CD14-positive monocyte (primary cell): ENCODE data around the gene RAI14. TPM values are rescaled to one million over a fixed set of nuclear protein-coding genes. Genes with fewer than 3 reads are reported as not detected.

Experiments
- DNase-seq, 3 donors: peaks; one replicate each; pipeline ENCODE4 v3.0.0-alpha.2; 2011 to 2022
- H2AFZ ChIP-seq: 2 replicates; pipeline ENCODE4 v1.6.0; 2012; ENCODE audit warnings: mild to moderate bottlenecking, low read depth, low read length, inconsistent platforms; ENCODE audit not compliant: insufficient read depth, poor library complexity, severe bottlenecking
- H3K27ac ChIP-seq, 2 donors: 1 replicate in 1 of 2; 2 replicates in 1 of 2; pipeline ENCODE4 v1.5.1; 2012 to 2013; ENCODE audit warnings: low read length in 2 of 2, control low read depth in 1 of 2, inconsistent platforms in 1 of 2, low read depth in 1 of 2, mild to moderate bottlenecking in 1 of 2
- H3K27me3 ChIP-seq, 2 donors: one replicate each; pipeline versions ENCODE4 v1.6.0 to v1.6.1; 2011 to 2013; ENCODE audit warnings: low read length in 2 of 2; ENCODE audit not compliant: control insufficient read depth in 2 of 2, insufficient read depth in 2 of 2
- H3K36me3 ChIP-seq, 2 donors: replicated peaks in 1 of 2; 1 replicate in 1 of 2; 2 replicates in 1 of 2; pipeline versions ENCODE4 v1.5.1 to v1.6.1; 2012 to 2013; ENCODE audit warnings: low read length in 2 of 2, control low read depth in 1 of 2, inconsistent platforms in 1 of 2, mild to moderate bottlenecking in 1 of 2; ENCODE audit not compliant: insufficient read depth in 2 of 2, control insufficient read depth in 1 of 2
- H3K4me1 ChIP-seq, 2 donors: 1 replicate in 1 of 2; 2 replicates in 1 of 2; pipeline versions ENCODE4 v1.5.1 to v1.6.1; 2012 to 2013; ENCODE audit warnings: low read length in 2 of 2, control low read depth in 1 of 2, inconsistent platforms in 1 of 2, mild to moderate bottlenecking in 1 of 2, moderate library complexity in 1 of 2; ENCODE audit not compliant: insufficient read depth in 2 of 2, control insufficient read depth in 1 of 2
- H3K4me2 ChIP-seq: replicated peaks from 2 replicates; pipeline ENCODE3; 2012; ENCODE audit warnings: low read length, moderate library complexity, mild to moderate bottlenecking; ENCODE audit not compliant: poor library complexity, severe bottlenecking; ENCODE audit errors: extremely low read depth
- H3K4me3 ChIP-seq, 3 experiments: fragments of 200-600 bp in 1 of 3; sonication (generic) in 1 of 3; replicated peaks in 1 of 3; 1 replicate in 2 of 3; 2 replicates in 1 of 3; pipeline ENCODE4 v1.5.1; 2011 to 2013; ENCODE audit warnings: low read length in 3 of 3, mild to moderate bottlenecking in 3 of 3, control low read depth in 2 of 3, low read depth in 2 of 3, inconsistent platforms in 1 of 3, moderate library complexity in 1 of 3
- H3K79me2 ChIP-seq: 2 replicates; pipeline ENCODE4 v1.6.0; 2012; ENCODE audit warnings: mild to moderate bottlenecking, control low read depth, inconsistent platforms, low read length, moderate library complexity; ENCODE audit not compliant: insufficient read depth
- H3K9ac ChIP-seq: 2 replicates; pipeline ENCODE4 v1.6.0; 2017; ENCODE audit warnings: low read length, mild to moderate bottlenecking; ENCODE audit not compliant: insufficient read depth, poor library complexity, severe bottlenecking
- H3K9me3 ChIP-seq, 2 donors: replicated peaks in 1 of 2; 1 replicate in 1 of 2; 2 replicates in 1 of 2; pipeline versions ENCODE4 v1.5.1 to v1.6.1; 2012 to 2013; ENCODE audit warnings: low read length in 2 of 2, control low read depth in 1 of 2; ENCODE audit not compliant: control insufficient read depth in 1 of 2, insufficient read depth in 1 of 2
- H4K20me1 ChIP-seq: 2 replicates; pipeline ENCODE4 v1.6.0; 2012; ENCODE audit warnings: mild to moderate bottlenecking, low read length, control low read depth, moderate library complexity; ENCODE audit not compliant: insufficient read depth
- H3K27ac Mint-ChIP-seq, 7 donors: one replicate each; pipeline ENCODE4 v1.8.0; 2020; ENCODE audit warnings: mild to moderate bottlenecking in 7 of 7, mixed read lengths in 7 of 7, moderate library complexity in 6 of 7, inconsistent platforms in 2 of 7
- H3K27me3 Mint-ChIP-seq, 3 donors: one replicate each; pipeline ENCODE4 v1.8.0; 2021 to 2022; ENCODE audit warnings: low read depth in 3 of 3, mild to moderate bottlenecking in 3 of 3, mixed read lengths in 3 of 3, moderate library complexity in 3 of 3, inconsistent platforms in 1 of 3
- H3K36me3 Mint-ChIP-seq, 2 donors: one replicate each; pipeline ENCODE4 v1.8.0; 2020; ENCODE audit warnings: mixed read lengths in 2 of 2, inconsistent platforms in 1 of 2, mild to moderate bottlenecking in 1 of 2
- H3K4me1 Mint-ChIP-seq: one replicate; pipeline ENCODE4 v1.8.0; 2020; ENCODE audit warnings: mild to moderate bottlenecking, mixed read lengths
- H3K4me3 Mint-ChIP-seq, 2 donors: one replicate each; pipeline ENCODE4 v1.8.0; 2020; ENCODE audit warnings: mild to moderate bottlenecking in 2 of 2, mixed read lengths in 2 of 2, moderate library complexity in 1 of 2
- H3K9me3 Mint-ChIP-seq, 7 donors: one replicate each; pipeline ENCODE4 v1.8.0; 2020 to 2022; ENCODE audit warnings: mixed read lengths in 7 of 7, mild to moderate bottlenecking in 6 of 7, moderate library complexity in 6 of 7, inconsistent platforms in 2 of 7
- WGBS: methylation state at CpG from one replicate; pipeline ENCODE4 v1.1.5; 2013; ENCODE audit warnings: missing lambda C conversion rate; ENCODE audit not compliant: insufficient coverage; 5-methylcytosine and 5-hydroxymethylcytosine counted together
- intact Hi-C, 2 donors: fragments of 100-400 bp; cut with micrococcal nuclease; formaldehyde crosslinking; loops; one replicate each; pipeline versions ENCODE4 v1.15.0 to v1.15.1; 2023
- polyA plus RNA-seq, 3 donors: library from polyadenylated mRNA; depleted of rRNA in 1 of 3; unstranded in 2 of 3; stranded (reverse) in 1 of 3; fragments of 300-500 nt in 2 of 3; fragments of >200 nt in 1 of 3; fragmentation: Illumina TruSeq in 2 of 3; gene quantifications; 1 replicate in 2 of 3; 2 replicates in 1 of 3; pipeline ENCODE4 v1.2.3, GENCODE V29; 2012 to 2021
- TF ChIP-seq, protein P1 (sequence below): fragments of 200-600 bp; IDR thresholded peaks from one replicate; pipeline ENCODE4 v1.8.0; 2022; ENCODE audit warnings: antibody characterized with exemption, mild to moderate bottlenecking

Gene RAI14
- polyA plus RNA-seq, 3 donors = 0.08 TPM; not detected in 2

DNA sequence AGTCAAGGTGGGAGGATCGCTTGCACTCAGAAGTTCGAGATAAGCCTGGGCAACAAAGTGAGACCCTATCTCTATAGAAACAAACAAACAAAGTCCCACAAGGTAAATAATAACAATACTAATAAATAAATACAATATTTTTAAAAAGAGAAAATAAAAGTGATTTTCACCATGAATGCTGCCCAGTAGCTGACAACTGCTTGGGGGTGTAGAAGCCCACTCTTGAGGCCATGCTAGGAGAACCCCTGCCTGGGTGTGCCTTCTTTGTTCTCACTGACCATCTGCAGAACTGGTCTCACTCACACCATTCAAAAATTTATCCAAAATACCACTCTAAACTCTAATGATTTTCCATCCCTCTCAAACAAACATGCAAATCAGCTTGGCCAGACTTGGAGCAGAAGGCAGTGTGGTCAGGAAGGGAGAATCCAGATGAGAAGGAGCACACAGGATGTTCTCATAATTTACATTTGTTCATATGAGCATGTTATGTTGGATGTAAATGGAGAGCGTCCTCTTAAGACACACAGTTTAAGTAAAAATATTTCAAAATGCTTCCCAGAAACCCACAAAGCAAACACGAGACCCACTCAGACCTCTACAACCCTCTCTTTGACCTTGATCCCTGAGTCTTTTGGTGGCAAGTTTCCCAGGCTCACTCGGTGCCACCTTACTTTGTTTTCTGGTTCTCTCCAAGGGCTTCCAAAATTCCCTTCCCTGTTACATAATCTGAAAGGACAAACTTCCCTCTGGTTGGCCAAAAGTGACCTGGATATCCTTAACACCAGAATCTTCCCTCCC lies 7.9 kb upstream of the RAI14 start:
- no peak overlapping the region for H3K4me3 ChIP-seq
- peak overlapping the region in 1 of 7 donors; percentile 45 for H3K27ac Mint-ChIP-seq
- intact Hi-C loops = no loop called here

DNA sequence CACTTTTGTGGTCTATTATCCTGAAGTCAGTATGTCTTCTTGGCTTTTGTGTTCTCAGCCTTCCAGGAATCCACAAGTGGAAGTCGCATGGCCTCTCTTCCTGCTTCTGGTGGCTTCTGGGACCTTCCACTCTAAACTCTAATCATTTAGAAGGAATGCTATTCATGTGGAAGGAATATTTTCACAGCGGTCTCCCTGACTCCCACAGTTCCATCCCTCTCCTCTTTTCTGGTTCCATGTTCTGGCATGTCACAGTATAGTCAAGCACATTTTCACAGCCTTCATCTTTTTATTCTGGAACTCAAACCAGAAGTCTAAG lies 7.3 kb upstream of the RAI14 start:
- no peaks in the 10 kb centered on the region for H3K36me3 Mint-ChIP-seq
- Histone ChIP-seq H3K4me3 (no peak overlapping the region), H3K27ac (no peak overlapping the region), H2AFZ (no peak overlapping the region), H3K36me3 (no peaks in the 10 kb centered on the region), H3K9ac (no peak overlapping the region), H3K4me1 (no peaks in the 10 kb centered on the region), H3K79me2 (no peaks in the 10 kb centered on the region), H4K20me1 (no peaks in the 10 kb centered on the region), H3K27me3 (peaks cover 8 to 9% of the 10 kb centered on the region in 2 donors), H3K4me2 (no peak overlapping the region), H3K9me3 (peaks cover 0 to 7% of the 10 kb centered on the region in 2 donors)
- TF ChIP-seq, protein P1, sequence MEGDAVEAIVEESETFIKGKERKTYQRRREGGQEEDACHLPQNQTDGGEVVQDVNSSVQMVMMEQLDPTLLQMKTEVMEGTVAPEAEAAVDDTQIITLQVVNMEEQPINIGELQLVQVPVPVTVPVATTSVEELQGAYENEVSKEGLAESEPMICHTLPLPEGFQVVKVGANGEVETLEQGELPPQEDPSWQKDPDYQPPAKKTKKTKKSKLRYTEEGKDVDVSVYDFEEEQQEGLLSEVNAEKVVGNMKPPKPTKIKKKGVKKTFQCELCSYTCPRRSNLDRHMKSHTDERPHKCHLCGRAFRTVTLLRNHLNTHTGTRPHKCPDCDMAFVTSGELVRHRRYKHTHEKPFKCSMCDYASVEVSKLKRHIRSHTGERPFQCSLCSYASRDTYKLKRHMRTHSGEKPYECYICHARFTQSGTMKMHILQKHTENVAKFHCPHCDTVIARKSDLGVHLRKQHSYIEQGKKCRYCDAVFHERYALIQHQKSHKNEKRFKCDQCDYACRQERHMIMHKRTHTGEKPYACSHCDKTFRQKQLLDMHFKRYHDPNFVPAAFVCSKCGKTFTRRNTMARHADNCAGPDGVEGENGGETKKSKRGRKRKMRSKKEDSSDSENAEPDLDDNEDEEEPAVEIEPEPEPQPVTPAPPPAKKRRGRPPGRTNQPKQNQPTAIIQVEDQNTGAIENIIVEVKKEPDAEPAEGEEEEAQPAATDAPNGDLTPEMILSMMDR = no peak
- intact Hi-C loops = no loop called here
- H3K27ac Mint-ChIP-seq = peak overlapping the region in 1 of 7 donors; percentile 45
- H3K27me3 Mint-ChIP-seq = peaks cover 3 to 18% (median 16%) of the 10 kb centered on the region in 3 donors
- peaks cover 3 to 23% (median 8%) of the 10 kb centered on the region in 7 donors for H3K9me3 Mint-ChIP-seq
- H3K4me1 Mint-ChIP-seq = no peaks in the 10 kb centered on the region
- no peak for DNase-seq
- WGBS = no CpG with 5 or more reads among the region's 2 CpGs
- H3K4me3 Mint-ChIP-seq = no peak overlapping the region

More for the DNA sequence above, 7.9 kb upstream of the RAI14 start:
- H3K4me3 Mint-ChIP-seq = no peak overlapping the region
- Histone ChIP-seq H3K79me2 (no peaks in the 10 kb centered on the region), H3K4me2 (no peak overlapping the region), H3K4me1 (no peaks in the 10 kb centered on the region), H3K9ac (no peak overlapping the region), H2AFZ (no peak overlapping the region), H4K20me1 (no peaks in the 10 kb centered on the region), H3K27me3 (peaks cover 7 to 8% of the 10 kb centered on the region in 2 donors), H3K27ac (no peak overlapping the region), H3K36me3 (no peaks in the 10 kb centered on the region), H3K9me3 (peaks cover 0 to 7% of the 10 kb centered on the region in 2 donors)
- H3K9me3 Mint-ChIP-seq = peaks cover 3 to 25% (median 8%) of the 10 kb centered on the region in 7 donors
- DNase-seq = no peak
- TF ChIP-seq, protein P1 = no peak
- H3K36me3 Mint-ChIP-seq = no peaks in the 10 kb centered on the region
- H3K27me3 Mint-ChIP-seq = peaks cover 0 to 12% (median 11%) of the 10 kb centered on the region in 3 donors
- H3K4me1 Mint-ChIP-seq = no peaks in the 10 kb centered on the region
- WGBS = 73% methylated on average over 2 of the region's 5 CpGs
